Testis (tissue), 3 donors: ENCODE data around the gene LXN. TPM values are rescaled to one million over a fixed set of nuclear protein-coding genes. Genes with fewer than 3 reads are reported as not detected.

Experiments used
- DNase-seq: peaks from one replicate; pipeline ENCODE4 v3.0.0-alpha.2; 2019
- H3K27ac ChIP-seq, 2 donors: fragments of 200-600 bp; sonication (generic); one replicate each; pipeline ENCODE4 v1.5.1; 2019
- H3K27me3 ChIP-seq: fragments of 200-600 bp; sonication (generic); one replicate; pipeline ENCODE4 v1.5.1; 2019
- H3K36me3 ChIP-seq: fragments of 200-600 bp; sonication (generic); one replicate; pipeline ENCODE4 v1.5.1; 2017; ENCODE audit warnings: low read depth; ENCODE audit errors: missing control alignments
- H3K4me1 ChIP-seq: fragments of 200-600 bp; sonication (generic); one replicate; pipeline ENCODE4 v1.5.1; 2019
- H3K4me3 ChIP-seq, 2 donors: fragments of 200-600 bp; sonication (generic); one replicate each; pipeline ENCODE4 v1.5.1; 2017 to 2019
- H3K9me3 ChIP-seq: fragments of 200-600 bp; sonication (generic); one replicate; pipeline ENCODE4 v1.5.1; 2017
- CTCF ChIP-seq, 3 experiments: fragments of 450-650 bp in 2 of 3; fragments of 200-600 bp in 1 of 3; sonication (generic) in 1 of 3; IDR thresholded peaks; one replicate each; pipeline ENCODE4 v1.5.1; 2016 to 2019; ENCODE audit warnings: antibody characterized with exemption in 3 of 3, mild to moderate bottlenecking in 2 of 3, moderate library complexity in 1 of 3
- POLR2A ChIP-seq: fragments of 450-650 bp; IDR thresholded peaks from one replicate; pipeline ENCODE4 v1.6.1; 2017; ENCODE audit warnings: antibody characterized with exemption, mild to moderate bottlenecking, moderate library complexity
- WGBS, 2 donors: methylation state at CpG; one replicate each; pipeline ENCODE4 v1.1.5; 2018; 5-methylcytosine and 5-hydroxymethylcytosine counted together
- intact Hi-C: fragments of 100-400 bp; cut with DNase I; formaldehyde crosslinking; loops from one replicate; pipeline ENCODE4 v1.15.1; 2023; ENCODE audit warnings: low total_unique reads
- polyA plus RNA-seq: library from polyadenylated mRNA; stranded (reverse); fragments of 350-450 nt; fragmentation: Illumina TruSeq; extraction: RNeasy Lipid Tissue Mini Kit (QIAGEN cat#74804); gene quantifications from one replicate; pipeline ENCODE4 v1.2.3, GENCODE V29; 2014; ENCODE audit warnings: low read depth, low replicate concordance; ENCODE audit not compliant: insufficient read depth
- total RNA-seq, 2 donors: library from RNA; depleted of rRNA; stranded (reverse); fragments of >200 nt; gene quantifications; one replicate each; pipeline ENCODE4 v1.2.3, GENCODE V29; 2016

LXN gene
- total and polyA plus RNA-seq, 3 donors from 2014 or later = 3.3 to 15.1 (median 9.1) TPM

GRCh38 chr3:158685159-158685558, 12.7 kb upstream of the LXN start:
- Histone ChIP-seq H3K27ac (no peak overlapping the region), H3K4me1 (no peaks in the 10 kb centered on the region), H3K36me3 (no peaks in the 10 kb centered on the region), H3K27me3 (no peaks in the 10 kb centered on the region), H3K9me3 (no peaks in the 10 kb centered on the region), H3K4me3 (no peak overlapping the region)
- no peak for TF ChIP-seq POLR2A
- no peak for TF ChIP-seq CTCF (IDR thresholded peaks at IDR 0.05)
- intact Hi-C loops = no loop called here
- no peak for DNase-seq
- WGBS, 2 donors = 62 to 83% methylated on average over 2 of the region's 2 CpGs

DNA sequence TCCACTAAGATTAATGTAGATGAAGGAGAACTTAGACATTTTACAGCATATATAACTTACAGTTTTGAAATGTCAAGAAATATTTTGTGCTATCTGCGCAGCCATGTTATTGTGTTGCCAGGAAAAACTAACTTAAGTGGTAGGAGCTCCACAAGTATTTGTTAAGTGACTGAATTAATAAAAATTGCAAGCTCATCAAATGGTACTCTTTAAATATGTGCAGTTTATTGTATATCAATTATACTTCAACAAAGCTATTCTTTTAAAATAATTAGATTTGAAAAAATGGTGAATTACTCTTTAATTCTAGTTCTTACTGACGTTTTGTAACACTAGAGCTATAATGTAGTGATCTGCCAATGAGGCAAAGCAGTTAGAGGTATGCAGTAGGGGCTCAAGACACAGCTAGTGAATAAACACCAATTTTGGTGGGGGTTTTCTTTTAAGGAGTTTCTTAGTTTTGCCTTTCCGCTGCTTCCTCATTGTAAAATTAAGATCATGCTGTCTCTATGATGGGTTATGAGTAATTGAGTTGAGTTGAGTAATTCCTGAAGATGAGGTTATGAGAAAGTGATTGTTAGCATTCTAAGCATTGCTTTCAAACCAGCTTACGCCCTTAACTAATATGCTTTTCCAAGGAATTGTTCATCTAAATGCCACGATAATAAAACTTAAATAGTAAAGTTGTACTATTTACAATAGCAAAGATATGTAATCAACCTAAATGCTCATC, 10.9 kb upstream of the LXN start:
- H3K27ac ChIP-seq = no peak overlapping the region
- no peaks in the 10 kb centered on the region for H3K9me3 ChIP-seq
- no peaks in the 10 kb centered on the region for H3K27me3 ChIP-seq
- TF ChIP-seq CTCF (IDR thresholded peaks at IDR 0.05) = no peak
- no peak for TF ChIP-seq POLR2A
- no peak for DNase-seq
- H3K4me1 ChIP-seq = no peaks in the 10 kb centered on the region
- WGBS, 2 donors = 94 to 97% methylated on average over 5 of the region's 5 CpGs
- intact Hi-C loops = no loop called here
- H3K36me3 ChIP-seq = no peaks in the 10 kb centered on the region
- no peak overlapping the region for H3K4me3 ChIP-seq

- H3K27me3 ChIP-seq = no peaks in the 10 kb centered on the region
- H3K4me1 ChIP-seq = no peaks in the 10 kb centered on the region
- no peak overlapping the region for H3K27ac ChIP-seq
- no peak overlapping the region for H3K4me3 ChIP-seq
- intact Hi-C loops = no loop called here
- H3K9me3 ChIP-seq = no peaks in the 10 kb centered on the region
- WGBS, 2 donors = 83 to 85% methylated on average over 2 of the region's 2 CpGs
- no peaks in the 10 kb centered on the region for H3K36me3 ChIP-seq
- DNase-seq = no peak
- TF ChIP-seq CTCF (IDR thresholded peaks at IDR 0.05) (no peak), POLR2A (no peak)
Observed at GRCh38 chr3:158680861-158681260, 8.4 kb upstream of the LXN start.

- DNase-seq = no peak
- intact Hi-C loops = no loop called here
- H3K27me3 ChIP-seq = no peaks in the 10 kb centered on the region
- WGBS, 2 donors = 30 to 35% methylated on average over 1 of the region's 1 CpG
- no peak overlapping the region for H3K4me3 ChIP-seq
- no peaks in the 10 kb centered on the region for H3K36me3 ChIP-seq
- H3K27ac ChIP-seq = no peak overlapping the region
- no peaks in the 10 kb centered on the region for H3K9me3 ChIP-seq
- TF ChIP-seq CTCF (IDR thresholded peaks at IDR 0.05) = no peak
- no peaks in the 10 kb centered on the region for H3K4me1 ChIP-seq
Observed at GRCh38 chr3:158679547-158680000, 7.1 kb upstream of the LXN start.

GRCh38 chr3:158678687-158679086, 6.2 kb upstream of the LXN start:
- no peak for DNase-seq
- Histone ChIP-seq H3K27me3 (no peaks in the 10 kb centered on the region), H3K36me3 (no peaks in the 10 kb centered on the region), H3K4me1 (no peaks in the 10 kb centered on the region), H3K27ac (no peak overlapping the region), H3K4me3 (no peak overlapping the region), H3K9me3 (no peaks in the 10 kb centered on the region)
- intact Hi-C loops = no loop called here
- 89 to 98% methylated on average over 2 of the region's 2 CpGs for WGBS, 2 donors
- TF ChIP-seq CTCF (IDR thresholded peaks at IDR 0.05) (no peak), POLR2A (no peak)
